Esophagus muscularis mucosa (tissue), 3 donors: ENCODE data around the gene MAST4.

Source experiments
- POLR2AphosphoS5 ChIP-seq, 2 donors: sonication (generic); formaldehyde crosslinking; IDR thresholded peaks; one replicate each; pipeline ENCODE4 v1.6.1; 2017; ENCODE audit warnings: antibody characterized with exemption in 2 of 2
- TF ChIP-seq, protein P1 (sequence below), 3 experiments: fragments of 200-600 bp in 2 of 3; fragments of 450-650 bp in 1 of 3; sonication (generic) in 2 of 3; IDR thresholded peaks; one replicate each; pipeline ENCODE4 v1.5.1; 2017 to 2019; ENCODE audit warnings: antibody characterized with exemption in 3 of 3, mild to moderate bottlenecking in 2 of 3, moderate library complexity in 1 of 3

DNA sequence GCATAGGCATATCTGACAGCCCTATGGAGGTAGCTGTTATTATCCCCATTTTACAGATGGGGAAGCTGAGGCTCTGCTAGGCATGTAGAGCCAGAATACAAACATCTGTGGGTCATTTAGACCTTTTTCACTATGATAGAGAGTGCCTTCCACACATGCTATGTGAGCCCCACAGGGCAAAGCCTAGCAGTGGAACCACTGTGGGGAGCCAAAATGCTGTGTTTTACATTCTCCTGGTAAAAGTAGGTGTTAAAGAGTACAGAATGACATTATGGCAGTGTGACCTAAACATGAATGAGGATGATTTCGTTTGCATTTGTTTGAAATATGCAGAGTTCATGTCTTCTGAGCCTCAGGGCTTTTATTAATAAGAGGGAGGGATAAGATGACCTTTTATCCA, 265.2 kb downstream of the MAST4 start:
- no peak for TF ChIP-seq POLR2AphosphoS5 (IDR thresholded peaks at IDR 0.05)
- TF ChIP-seq, protein P1, sequence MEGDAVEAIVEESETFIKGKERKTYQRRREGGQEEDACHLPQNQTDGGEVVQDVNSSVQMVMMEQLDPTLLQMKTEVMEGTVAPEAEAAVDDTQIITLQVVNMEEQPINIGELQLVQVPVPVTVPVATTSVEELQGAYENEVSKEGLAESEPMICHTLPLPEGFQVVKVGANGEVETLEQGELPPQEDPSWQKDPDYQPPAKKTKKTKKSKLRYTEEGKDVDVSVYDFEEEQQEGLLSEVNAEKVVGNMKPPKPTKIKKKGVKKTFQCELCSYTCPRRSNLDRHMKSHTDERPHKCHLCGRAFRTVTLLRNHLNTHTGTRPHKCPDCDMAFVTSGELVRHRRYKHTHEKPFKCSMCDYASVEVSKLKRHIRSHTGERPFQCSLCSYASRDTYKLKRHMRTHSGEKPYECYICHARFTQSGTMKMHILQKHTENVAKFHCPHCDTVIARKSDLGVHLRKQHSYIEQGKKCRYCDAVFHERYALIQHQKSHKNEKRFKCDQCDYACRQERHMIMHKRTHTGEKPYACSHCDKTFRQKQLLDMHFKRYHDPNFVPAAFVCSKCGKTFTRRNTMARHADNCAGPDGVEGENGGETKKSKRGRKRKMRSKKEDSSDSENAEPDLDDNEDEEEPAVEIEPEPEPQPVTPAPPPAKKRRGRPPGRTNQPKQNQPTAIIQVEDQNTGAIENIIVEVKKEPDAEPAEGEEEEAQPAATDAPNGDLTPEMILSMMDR (IDR thresholded peaks at IDR 0.05) = peak in 1 of 3 experiments; percentile 21
